SJCRH30 (cell line): ENCODE results near the gene SNAP47. TPM values are rescaled to one million over a fixed set of nuclear protein-coding genes. Genes with fewer than 3 reads are reported as not detected.

Experiments
- total RNA-seq: library from RNA; depleted of rRNA; stranded (reverse); fragments of >200 nt; shearing (Covaris generic); gene quantifications from 2 replicates; pipeline ENCODE4 v1.2.3, GENCODE V29; 2014; rRNA removed

Gene SNAP47
- total RNA-seq, 1 experiment from 2014 or later: 40.0 TPM

Other genes with a start within 250 kb of the SNAP47 start
- gene ZNF678, start 171.9 kb upstream of the SNAP47 start, total RNA-seq: 14.7 and 19.2 TPM in 2 replicates
- 23.4 and 23.8 TPM in 2 replicates for gene JMJD4, start 133 bp upstream of the SNAP47 start, total RNA-seq
- not detected in 2 replicates for gene PRSS38, start 80.2 kb downstream of the SNAP47 start, total RNA-seq
- 0.79 and 1.1 TPM in 2 replicates for gene WNT9A, start 212.5 kb downstream of the SNAP47 start, total RNA-seq